ENCODE data around the gene TGOLN2. TPM values are rescaled to one million over a fixed set of nuclear protein-coding genes. Genes with fewer than 3 reads are reported as not detected.

Gene TGOLN2
- total RNA-seq, 2 experiments from 2014 or later, result 76.9 to 78.6 TPM

- TF ChIP-seq EZH2phosphoT487 (IDR thresholded peaks at IDR 0.05; ENCODE audit: borderline replicate concordance, low read depth, low read length) (no peak), CTCF (conservative IDR thresholded peaks at IDR 0.05; ENCODE audit: low read length) (no peak)
- intact Hi-C loops (cut with micrococcal nuclease; ENCODE audit: unreplicated experiment), result no loop called here
- no peak overlapping the region for H3K4me3 ChIP-seq (ENCODE audit: low read depth, low read length, poor library complexity, severe bottlenecking)
- no peak for DNase-seq (ENCODE audit: low spot score)
- H3K9me3 ChIP-seq (ENCODE audit: low read length), result no peaks in the 10 kb centered on the region
- POLR2A ChIA-PET, result interaction anchor here (0.7 to 1.8 kb wide), 5 partner anchors 12 to 78 kb away, joined by 3 to 5 read pairs (median 4); partner anchors contain the start of genes ELMOD3, RETSAT and TGOLN2
- H3K4me1 ChIP-seq (ENCODE audit: insufficient read depth, low read length, poor library complexity, severe bottlenecking), result no peaks in the 10 kb centered on the region
- H3K36me3 ChIP-seq (ENCODE audit: insufficient read depth, low read length), result peaks cover 16% of the 10 kb centered on the region; the same call in 1 of the 2 replicates
- H3K27ac ChIP-seq (ENCODE audit: low read depth, low read length, poor library complexity, severe bottlenecking), result no peak overlapping the region
- BruUV-seq (replicated peaks), result no TSS peak
- CTCF ChIA-PET (ENCODE audit: unreplicated experiment), result no interaction called here
- no peak overlapping the region for H3K4me2 ChIP-seq (ENCODE audit: low read length)
- no peaks in the 10 kb centered on the region for H4K20me1 ChIP-seq (ENCODE audit: insufficient read depth, low read length)
- no peak overlapping the region for H2AFZ ChIP-seq (ENCODE audit: low read length)
- H3K79me2 ChIP-seq (ENCODE audit: insufficient read depth, low read depth, low read length), result no peaks in the 10 kb centered on the region
- H3K9me2 ChIP-seq (ENCODE audit: insufficient read depth, low read length), result no peaks in the 10 kb centered on the region
Observed at GRCh38 chr2:85342156-85342555, 14.4 kb upstream of the TGOLN2 start.

GRCh38 chr2:85341269-85342029 lies 13.7 kb upstream of the TGOLN2 start:
- TF ChIP-seq EZH2phosphoT487 (IDR thresholded peaks at IDR 0.05; ENCODE audit: borderline replicate concordance, low read depth, low read length), result no peak
- TF ChIP-seq CTCF (conservative IDR thresholded peaks at IDR 0.05; ENCODE audit: low read length), result no peak
- Histone ChIP-seq H3K4me3 (ENCODE audit: low read depth, low read length, poor library complexity, severe bottlenecking) (no peak overlapping the region), H3K79me2 (ENCODE audit: insufficient read depth, low read depth, low read length) (no peaks in the 10 kb centered on the region), H3K36me3 (ENCODE audit: insufficient read depth, low read length) (peaks cover 9% of the 10 kb centered on the region; the same call in 1 of the 2 replicates), H2AFZ (ENCODE audit: low read length) (no peak overlapping the region), H4K20me1 (ENCODE audit: insufficient read depth, low read length) (no peaks in the 10 kb centered on the region), H3K9me2 (ENCODE audit: insufficient read depth, low read length) (no peaks in the 10 kb centered on the region), H3K27ac (ENCODE audit: low read depth, low read length, poor library complexity, severe bottlenecking) (no peak overlapping the region), H3K9me3 (ENCODE audit: low read length) (no peaks in the 10 kb centered on the region), H3K4me1 (ENCODE audit: insufficient read depth, low read length, poor library complexity, severe bottlenecking) (no peaks in the 10 kb centered on the region), H3K4me2 (ENCODE audit: low read length) (no peak overlapping the region)
- ChIA-PET CTCF (ENCODE audit: unreplicated experiment) (no interaction called here), POLR2A (interaction anchor here (0.7 to 1.8 kb wide), 5 partner anchors 13 to 78 kb away, joined by 3 to 5 read pairs (median 4); partner anchors contain the start of genes ELMOD3, RETSAT and TGOLN2)
- no peak for DNase-seq (ENCODE audit: low spot score)
- BruUV-seq (replicated peaks), result no TSS peak
- intact Hi-C loops (cut with micrococcal nuclease; ENCODE audit: unreplicated experiment), result no loop called here

All from OCI-LY7 (cell line).